Ishikawa (cell line): ENCODE results near the gene ZNF609.

Experiments
- CEBPB ChIP-seq: IDR thresholded peaks from 2 replicates; pipeline ENCODE4 v1.6.1; 2012
- CREB1 ChIP-seq: IDR thresholded peaks from 2 replicates; pipeline ENCODE4 v1.6.1; 2012; ENCODE audit warnings: low read depth
- EGR1 ChIP-seq: IDR thresholded peaks from 2 replicates; pipeline ENCODE4 v1.6.1; 2012
- EP300 ChIP-seq: IDR thresholded peaks from 2 replicates; pipeline ENCODE4 v1.6.1; 2012; ENCODE audit warnings: borderline replicate concordance
- FOXM1 ChIP-seq: IDR thresholded peaks from 2 replicates; pipeline ENCODE4 v1.6.1; 2012; ENCODE audit warnings: low read depth, borderline replicate concordance
- MAX ChIP-seq: IDR thresholded peaks from 2 replicates; pipeline ENCODE4 v1.6.1; 2012
- NFIC ChIP-seq: IDR thresholded peaks from 2 replicates; pipeline ENCODE4 v1.6.1; 2012
- RAD21 ChIP-seq: IDR thresholded peaks from 2 replicates; pipeline ENCODE4 v1.6.1; 2012; ENCODE audit warnings: low read depth
- REST ChIP-seq: IDR thresholded peaks from 2 replicates; pipeline ENCODE4 v1.6.1; 2012; ENCODE audit warnings: low read depth, mild to moderate bottlenecking
- TAF1 ChIP-seq: IDR thresholded peaks from 2 replicates; pipeline ENCODE4 v1.6.1; 2012; ENCODE audit warnings: low read depth, mild to moderate bottlenecking
- TCF12 ChIP-seq: IDR thresholded peaks from 2 replicates; pipeline ENCODE4 v1.6.1; 2012; ENCODE audit warnings: low read depth
- TEAD4 ChIP-seq: IDR thresholded peaks from 2 replicates; pipeline ENCODE4 v1.6.1; 2012
- USF1 ChIP-seq: IDR thresholded peaks from 2 replicates; pipeline ENCODE4 v1.6.1; 2012
- YY1 ChIP-seq: IDR thresholded peaks from 2 replicates; pipeline ENCODE4 v1.6.1; 2012; ENCODE audit warnings: low read depth
- ZBTB7A ChIP-seq: IDR thresholded peaks from 2 replicates; pipeline ENCODE4 v1.6.1; 2012; ENCODE audit warnings: low read depth

The ZNF609 gene

GRCh38 chr15:64535460-64536243 lies 75.3 kb downstream of the ZNF609 start:
- no peak for TF ChIP-seq USF1
- no peak for TF ChIP-seq REST

- no peak for TF ChIP-seq CEBPB
- TF ChIP-seq YY1 = no peak
- no peak for TF ChIP-seq TCF12
Observed at GRCh38 chr15:64536244-64536836, 76.0 kb downstream of the ZNF609 start.

GRCh38 chr15:64542091-64542490 lies 81.7 kb downstream of the ZNF609 start:
- TF ChIP-seq RAD21 = no peak
- TF ChIP-seq CEBPB = no peak
- TF ChIP-seq TAF1 = no peak
- no peak for TF ChIP-seq REST
- TF ChIP-seq NFIC = no peak
- TF ChIP-seq EGR1 = no peak
- no peak for TF ChIP-seq USF1

GRCh38 chr15:64544450-64544849 lies 84.1 kb downstream of the ZNF609 start:
- TF ChIP-seq TCF12 (no peak), FOXM1 (no peak), YY1 (no peak), EGR1 (no peak)

- TF ChIP-seq EGR1 (no peak), NFIC (no peak), EP300 (no peak)
Observed at GRCh38 chr15:64547275-64547674, 86.9 kb downstream of the ZNF609 start.

GRCh38 chr15:64548235-64548634 lies 87.9 kb downstream of the ZNF609 start:
- TF ChIP-seq RAD21 (no peak), FOXM1 (no peak), EP300 (no peak), CEBPB (no peak), TCF12 (no peak), USF1 (no peak), NFIC (no peak), TAF1 (no peak), ZBTB7A (no peak), YY1 (no peak), MAX (no peak), EGR1 (no peak), CREB1 (no peak), TEAD4 (no peak)

- TF ChIP-seq REST = no peak
- TF ChIP-seq EP300 = no peak
- TF ChIP-seq CEBPB = no peak
- TF ChIP-seq ZBTB7A = no peak
- TF ChIP-seq TAF1 = no peak
- no peak for TF ChIP-seq CREB1
- no peak for TF ChIP-seq FOXM1
- TF ChIP-seq RAD21 = no peak
- TF ChIP-seq MAX = no peak
- no peak for TF ChIP-seq TCF12
- TF ChIP-seq USF1 = no peak
- no peak for TF ChIP-seq EGR1
- no peak for TF ChIP-seq YY1
- TF ChIP-seq NFIC = no peak
- no peak for TF ChIP-seq TEAD4
Observed at GRCh38 chr15:64549860-64550259, 89.5 kb downstream of the ZNF609 start.
